SU-DHL-6 (cell line): ENCODE measurements around the gene GDF7.

ENCODE experiments used
- CTCF ChIP-seq: fragments of 200-600 bp; sonication (generic); IDR thresholded peaks from one replicate; pipeline ENCODE4 v1.5.1; 2017; ENCODE audit warnings: antibody characterized with exemption, mild to moderate bottlenecking, low read length, moderate library complexity; ENCODE audit not compliant: insufficient read depth, poor library complexity, severe bottlenecking
- EZH2phosphoT487 ChIP-seq: fragments of 200-600 bp; sonication (generic), shearing (Covaris generic); conservative IDR thresholded peaks from 2 replicates; pipeline ENCODE4 v1.6.1; 2018; ENCODE audit warnings: mild to moderate bottlenecking, antibody characterized with exemption, low read length, moderate library complexity, mixed read lengths

- TF ChIP-seq CTCF: no peak
- TF ChIP-seq EZH2phosphoT487: no peak
Observed at GRCh38 chr2:20654535-20654813, 12.5 kb upstream of the GDF7 start.
